DND-41 (cell line): ENCODE measurements around the gene ARHGAP8.

Experiments
- EZH2 ChIP-seq: IDR thresholded peaks from 3 replicates; pipeline ENCODE4 v1.6.1; 2012; ENCODE audit warnings: borderline replicate concordance, low read depth, mild to moderate bottlenecking, moderate library complexity, low read length, inconsistent platforms; ENCODE audit not compliant: severe bottlenecking
- TF ChIP-seq, protein P1 (sequence below): IDR thresholded peaks from 2 replicates; pipeline ENCODE4 v1.5.1; 2012; ENCODE audit warnings: borderline replicate concordance, low read length, moderate library complexity, mild to moderate bottlenecking; ENCODE audit not compliant: poor library complexity, severe bottlenecking; ENCODE audit errors: extremely low read depth

DNA sequence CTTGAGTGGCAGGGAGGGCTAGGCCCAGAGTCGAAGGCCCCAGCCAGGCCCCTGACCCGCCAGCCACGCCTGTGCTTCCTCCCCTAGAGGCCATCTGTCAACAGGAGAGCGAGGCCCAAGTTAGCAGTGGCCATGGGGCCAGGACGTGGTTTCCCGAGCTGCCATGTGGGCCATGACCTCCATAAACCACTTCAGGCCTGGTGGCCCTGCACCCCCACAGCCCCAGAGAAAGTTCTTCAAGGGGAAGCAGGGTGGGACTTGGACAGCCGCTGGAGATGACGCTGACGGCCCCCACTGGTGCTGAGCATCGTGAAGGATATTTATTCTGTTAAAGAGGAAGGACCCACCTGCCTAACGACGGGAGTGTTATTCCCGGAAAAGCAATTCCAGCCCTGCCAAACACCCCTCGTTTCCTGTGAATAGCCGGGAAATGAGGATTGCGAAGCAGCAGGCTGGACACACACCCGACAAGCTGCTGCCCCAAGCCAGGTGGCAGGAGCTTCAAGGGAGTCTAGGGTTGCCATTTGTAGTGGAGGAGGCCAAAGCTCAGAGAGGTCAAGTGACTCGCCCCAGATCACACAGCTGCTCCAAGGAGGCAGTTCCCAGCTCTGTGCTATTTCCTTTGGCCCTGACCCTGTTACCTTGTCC, 37.5 kb upstream of the ARHGAP8 start:
- TF ChIP-seq, protein P1, sequence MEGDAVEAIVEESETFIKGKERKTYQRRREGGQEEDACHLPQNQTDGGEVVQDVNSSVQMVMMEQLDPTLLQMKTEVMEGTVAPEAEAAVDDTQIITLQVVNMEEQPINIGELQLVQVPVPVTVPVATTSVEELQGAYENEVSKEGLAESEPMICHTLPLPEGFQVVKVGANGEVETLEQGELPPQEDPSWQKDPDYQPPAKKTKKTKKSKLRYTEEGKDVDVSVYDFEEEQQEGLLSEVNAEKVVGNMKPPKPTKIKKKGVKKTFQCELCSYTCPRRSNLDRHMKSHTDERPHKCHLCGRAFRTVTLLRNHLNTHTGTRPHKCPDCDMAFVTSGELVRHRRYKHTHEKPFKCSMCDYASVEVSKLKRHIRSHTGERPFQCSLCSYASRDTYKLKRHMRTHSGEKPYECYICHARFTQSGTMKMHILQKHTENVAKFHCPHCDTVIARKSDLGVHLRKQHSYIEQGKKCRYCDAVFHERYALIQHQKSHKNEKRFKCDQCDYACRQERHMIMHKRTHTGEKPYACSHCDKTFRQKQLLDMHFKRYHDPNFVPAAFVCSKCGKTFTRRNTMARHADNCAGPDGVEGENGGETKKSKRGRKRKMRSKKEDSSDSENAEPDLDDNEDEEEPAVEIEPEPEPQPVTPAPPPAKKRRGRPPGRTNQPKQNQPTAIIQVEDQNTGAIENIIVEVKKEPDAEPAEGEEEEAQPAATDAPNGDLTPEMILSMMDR: no peak
- TF ChIP-seq EZH2: no peak
